ENCODE results near the gene CERS6.

DNA sequence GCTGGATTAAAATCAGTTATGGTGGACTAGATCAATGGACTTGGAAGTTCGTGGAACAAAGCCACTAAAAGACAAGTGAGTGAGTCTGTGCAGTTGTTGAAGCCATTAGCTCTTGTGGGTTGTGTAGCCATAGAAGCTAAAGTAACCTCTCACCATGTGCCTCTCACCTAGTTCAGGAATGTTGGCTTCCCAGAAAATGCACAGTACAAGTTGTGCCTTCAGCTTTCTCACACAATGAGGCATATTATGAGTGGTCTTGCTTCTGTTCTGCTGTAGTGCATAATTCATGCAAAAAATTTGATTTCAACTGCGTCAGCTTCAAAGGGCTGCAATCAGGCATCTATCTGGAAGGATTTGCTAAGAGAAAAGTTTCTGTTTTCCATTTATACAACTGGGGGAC lies 26.2 kb downstream of the CERS6 start:
- TF ChIP-seq, protein P1, sequence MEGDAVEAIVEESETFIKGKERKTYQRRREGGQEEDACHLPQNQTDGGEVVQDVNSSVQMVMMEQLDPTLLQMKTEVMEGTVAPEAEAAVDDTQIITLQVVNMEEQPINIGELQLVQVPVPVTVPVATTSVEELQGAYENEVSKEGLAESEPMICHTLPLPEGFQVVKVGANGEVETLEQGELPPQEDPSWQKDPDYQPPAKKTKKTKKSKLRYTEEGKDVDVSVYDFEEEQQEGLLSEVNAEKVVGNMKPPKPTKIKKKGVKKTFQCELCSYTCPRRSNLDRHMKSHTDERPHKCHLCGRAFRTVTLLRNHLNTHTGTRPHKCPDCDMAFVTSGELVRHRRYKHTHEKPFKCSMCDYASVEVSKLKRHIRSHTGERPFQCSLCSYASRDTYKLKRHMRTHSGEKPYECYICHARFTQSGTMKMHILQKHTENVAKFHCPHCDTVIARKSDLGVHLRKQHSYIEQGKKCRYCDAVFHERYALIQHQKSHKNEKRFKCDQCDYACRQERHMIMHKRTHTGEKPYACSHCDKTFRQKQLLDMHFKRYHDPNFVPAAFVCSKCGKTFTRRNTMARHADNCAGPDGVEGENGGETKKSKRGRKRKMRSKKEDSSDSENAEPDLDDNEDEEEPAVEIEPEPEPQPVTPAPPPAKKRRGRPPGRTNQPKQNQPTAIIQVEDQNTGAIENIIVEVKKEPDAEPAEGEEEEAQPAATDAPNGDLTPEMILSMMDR (IDR thresholded peaks at IDR 0.05; ENCODE audit: poor library complexity): no peak
- TF ChIP-seq EZH2 (IDR thresholded peaks at IDR 0.05; ENCODE audit: borderline replicate concordance): no peak
